ENCODE results near the gene COG1. TPM values are rescaled to one million over a fixed set of nuclear protein-coding genes. Genes with fewer than 3 reads are reported as not detected.

Gene COG1
- total and polyA plus RNA-seq, 2 donors (not counting 3 experiments of a cell fraction or from before 2014, with no cell fraction given): 26.2 to 39.0 TPM

DNA sequence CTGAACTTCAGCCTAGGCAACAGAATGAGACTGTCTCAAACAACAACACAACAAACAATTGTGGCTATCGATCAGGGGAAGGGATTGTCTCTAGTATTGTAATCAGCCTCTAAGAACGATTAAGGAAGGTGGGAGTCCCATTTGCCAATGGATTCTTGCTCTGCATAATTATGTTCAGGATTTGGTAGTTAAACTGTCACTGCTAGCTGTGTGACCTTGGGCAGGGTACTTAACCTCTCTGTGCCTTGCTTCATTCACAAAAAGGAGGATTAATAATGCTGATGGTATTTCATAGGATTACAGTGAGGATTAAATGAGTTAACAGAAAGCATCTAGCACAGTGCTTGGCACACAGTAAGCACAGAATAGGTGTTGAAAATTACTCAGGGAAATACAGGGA is 34.7 kb upstream of the COG1 start:
- no peaks in the 10 kb centered on the region for H3K4me1 ChIP-seq (ENCODE audit: control insufficient read depth, extremely low read depth, insufficient read depth, low read length)
- H3K27me3 ChIP-seq (ENCODE audit: control insufficient read depth in 2 of 2, insufficient read depth in 2 of 2, low read length in 2 of 2): peaks cover 13 to 17% of the 10 kb centered on the region in 2 experiments
- H2AFZ ChIP-seq (ENCODE audit: low read depth, low read length): no peak overlapping the region
- no TSS peak for BruUV-seq (replicated peaks)
- ChIA-PET POLR2A (no interaction called here), CTCF (interaction anchor here (1.1 to 5.3 kb wide), 3 partner anchors 172 to 432 kb away, joined by 6 to 223 read pairs (median 44); no protein-coding TSS in a partner anchor)
- intact Hi-C loops (cut with micrococcal nuclease): no loop called here
- no peaks in the 10 kb centered on the region for H3K36me3 ChIP-seq (ENCODE audit: control insufficient read depth in 2 of 2, extremely low read depth in 1 of 2, insufficient read depth in 2 of 2, low read length in 2 of 2)
- no peaks in the 10 kb centered on the region for H3K9me3 ChIP-seq (replicated peaks; ENCODE audit: control insufficient read depth, insufficient read depth, low read length)
- dilution Hi-C loops (cut with MboI; ENCODE audit: extremely low pct_ligation_motif_present, low sequenced_read_pairs): no loop called here
- H3K79me2 ChIP-seq (ENCODE audit: control insufficient read depth, insufficient read depth, low read length): no peaks in the 10 kb centered on the region
- no peaks in the 10 kb centered on the region for H3K9me1 ChIP-seq (replicated peaks; ENCODE audit: control insufficient read depth, extremely low read depth, insufficient read depth, low read length)
- H3K27ac ChIP-seq (ENCODE audit: insufficient read depth, low read depth, low read length): no peak overlapping the region
- DNase-seq (ENCODE audit: low read depth, low spot score): no peak
- H3K4me2 ChIP-seq (ENCODE audit: insufficient read depth, low read length): no peak overlapping the region
- no peak overlapping the region for H3K4me3 ChIP-seq (replicated peaks in 1 of 3; ENCODE audit: insufficient read depth in 1 of 3, low read depth in 1 of 3, low read length in 3 of 3)
- no peak overlapping the region for H3K9ac ChIP-seq (replicated peaks; ENCODE audit: extremely low read depth, insufficient read depth, low read length)
- FAIRE-seq: no peak
- no peaks in the 10 kb centered on the region for H4K20me1 ChIP-seq (replicated peaks; ENCODE audit: control insufficient read depth, extremely low read depth, insufficient read depth, low read length)
- TF ChIP-seq, protein P1, sequence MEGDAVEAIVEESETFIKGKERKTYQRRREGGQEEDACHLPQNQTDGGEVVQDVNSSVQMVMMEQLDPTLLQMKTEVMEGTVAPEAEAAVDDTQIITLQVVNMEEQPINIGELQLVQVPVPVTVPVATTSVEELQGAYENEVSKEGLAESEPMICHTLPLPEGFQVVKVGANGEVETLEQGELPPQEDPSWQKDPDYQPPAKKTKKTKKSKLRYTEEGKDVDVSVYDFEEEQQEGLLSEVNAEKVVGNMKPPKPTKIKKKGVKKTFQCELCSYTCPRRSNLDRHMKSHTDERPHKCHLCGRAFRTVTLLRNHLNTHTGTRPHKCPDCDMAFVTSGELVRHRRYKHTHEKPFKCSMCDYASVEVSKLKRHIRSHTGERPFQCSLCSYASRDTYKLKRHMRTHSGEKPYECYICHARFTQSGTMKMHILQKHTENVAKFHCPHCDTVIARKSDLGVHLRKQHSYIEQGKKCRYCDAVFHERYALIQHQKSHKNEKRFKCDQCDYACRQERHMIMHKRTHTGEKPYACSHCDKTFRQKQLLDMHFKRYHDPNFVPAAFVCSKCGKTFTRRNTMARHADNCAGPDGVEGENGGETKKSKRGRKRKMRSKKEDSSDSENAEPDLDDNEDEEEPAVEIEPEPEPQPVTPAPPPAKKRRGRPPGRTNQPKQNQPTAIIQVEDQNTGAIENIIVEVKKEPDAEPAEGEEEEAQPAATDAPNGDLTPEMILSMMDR (IDR thresholded peaks at IDR 0.05; ENCODE audit: extremely low read depth in 1 of 2, insufficient read depth in 1 of 2, low read depth in 1 of 2, low read length in 2 of 2): no peak
- no peak for TF ChIP-seq EZH2 (IDR thresholded peaks at IDR 0.05; ENCODE audit: borderline replicate concordance, low read depth, low read length, severe bottlenecking)
- no peak for TF ChIP-seq JUN (IDR thresholded peaks at IDR 0.05; ENCODE audit: borderline replicate concordance, insufficient read depth, insufficient read length, low read depth)
- TF ChIP-seq GATA2 (IDR thresholded peaks at IDR 0.05; ENCODE audit: insufficient read depth, insufficient read length, low read depth, low read length): no peak

DNA sequence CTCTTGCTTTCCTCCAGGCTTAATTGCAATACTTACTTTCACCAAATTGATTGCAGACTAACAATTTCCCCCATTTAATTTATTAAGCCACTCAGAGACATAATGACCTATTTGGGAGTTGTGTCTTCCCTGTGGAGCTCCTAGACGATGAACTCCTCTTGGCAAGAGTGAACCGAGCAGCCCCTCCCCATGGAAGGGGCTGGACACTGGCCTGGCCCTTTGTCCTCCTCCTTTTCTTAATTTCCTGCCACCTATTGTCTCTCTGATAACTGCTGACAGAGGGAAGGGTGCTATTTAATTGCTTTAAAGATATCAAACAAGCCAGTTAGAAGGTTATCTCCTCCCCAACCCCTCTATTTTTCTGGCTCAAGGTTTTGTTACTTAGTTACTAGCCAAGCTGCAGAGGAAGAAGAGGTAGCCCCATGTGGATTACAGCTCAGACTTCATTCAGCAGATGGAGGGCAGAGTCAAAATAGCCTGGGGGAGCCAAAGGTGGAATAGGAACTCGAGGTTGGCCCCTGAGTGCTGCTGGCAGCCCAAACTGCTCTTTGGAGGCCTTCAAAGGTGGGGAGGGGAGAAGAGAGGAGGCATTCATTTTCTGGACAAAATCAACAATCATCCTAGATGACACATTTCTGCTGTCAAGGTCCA is 31.8 kb upstream of the COG1 start:
- CTCF ChIA-PET: interaction anchor here (2.5 to 3.3 kb wide), 2 partner anchors 434 to 436 kb away, joined by 9 to 11 read pairs; no protein-coding TSS in a partner anchor
- dilution Hi-C loops (cut with MboI; ENCODE audit: extremely low pct_ligation_motif_present, low sequenced_read_pairs): no loop called here
- TF ChIP-seq POLR2A (IDR thresholded peaks at IDR 0.05; ENCODE audit: low read depth, low read length) (no peak), JUN (IDR thresholded peaks at IDR 0.05; ENCODE audit: borderline replicate concordance, insufficient read depth, insufficient read length, low read depth) (no peak), EZH2 (IDR thresholded peaks at IDR 0.05; ENCODE audit: borderline replicate concordance, low read depth, low read length, severe bottlenecking) (no peak), GATA2 (IDR thresholded peaks at IDR 0.05; ENCODE audit: insufficient read depth, insufficient read length, low read depth, low read length) (no peak), FOS (IDR thresholded peaks at IDR 0.05; ENCODE audit: borderline replicate concordance, insufficient read depth, low read length) (no peak), POLR2AphosphoS5 (IDR thresholded peaks at IDR 0.05; ENCODE audit: insufficient read depth, low read depth, low read length) (no peak), MYC (IDR thresholded peaks at IDR 0.05; ENCODE audit: low read depth, low read length) (no peak)
- TF ChIP-seq, protein P1 (IDR thresholded peaks at IDR 0.05; ENCODE audit: extremely low read depth in 1 of 2, insufficient read depth in 1 of 2, low read depth in 1 of 2, low read length in 2 of 2): no peak
- TF ChIP-seq, protein P2, sequence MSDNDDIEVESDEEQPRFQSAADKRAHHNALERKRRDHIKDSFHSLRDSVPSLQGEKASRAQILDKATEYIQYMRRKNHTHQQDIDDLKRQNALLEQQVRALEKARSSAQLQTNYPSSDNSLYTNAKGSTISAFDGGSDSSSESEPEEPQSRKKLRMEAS (IDR thresholded peaks at IDR 0.05; ENCODE audit: insufficient read depth, insufficient read length): no peak
- Histone ChIP-seq H3K4me2 (ENCODE audit: insufficient read depth, low read length) (no peak overlapping the region), H3K36me3 (ENCODE audit: control insufficient read depth in 2 of 2, extremely low read depth in 1 of 2, insufficient read depth in 2 of 2, low read length in 2 of 2) (no peaks in the 10 kb centered on the region), H3K79me2 (ENCODE audit: control insufficient read depth, insufficient read depth, low read length) (no peaks in the 10 kb centered on the region), H4K20me1 (replicated peaks; ENCODE audit: control insufficient read depth, extremely low read depth, insufficient read depth, low read length) (no peaks in the 10 kb centered on the region), H3K9ac (replicated peaks; ENCODE audit: extremely low read depth, insufficient read depth, low read length) (no peak overlapping the region), H3K27me3 (ENCODE audit: control insufficient read depth in 2 of 2, insufficient read depth in 2 of 2, low read length in 2 of 2) (peaks cover 36 to 42% of the 10 kb centered on the region in 2 experiments), H3K4me1 (ENCODE audit: control insufficient read depth, extremely low read depth, insufficient read depth, low read length) (no peaks in the 10 kb centered on the region), H3K4me3 (replicated peaks in 1 of 3; ENCODE audit: insufficient read depth in 1 of 3, low read depth in 1 of 3, low read length in 3 of 3) (no peak overlapping the region), H3K9me3 (replicated peaks; ENCODE audit: control insufficient read depth, insufficient read depth, low read length) (no peaks in the 10 kb centered on the region), H3K9me1 (replicated peaks; ENCODE audit: control insufficient read depth, extremely low read depth, insufficient read depth, low read length) (no peaks in the 10 kb centered on the region), H2AFZ (ENCODE audit: low read depth, low read length) (no peak overlapping the region), H3K27ac (ENCODE audit: insufficient read depth, low read depth, low read length) (no peak overlapping the region)
- intact Hi-C loops (cut with micrococcal nuclease): no loop called here
- no TSS peak for BruUV-seq (replicated peaks)
- no peak for FAIRE-seq
- no peak for DNase-seq (ENCODE audit: low read depth, low spot score)
- POLR2A ChIA-PET: no interaction called here

Data from endothelial cell of umbilical vein (primary cell).